ENCODE measurements around the gene MTRFR.

The MTRFR gene

GRCh38 chr12:123286652-123287373, 53.6 kb downstream of the MTRFR start:
- TF ChIP-seq ESRRG (CRISPR knock-in tag; IDR thresholded peaks at IDR 0.05) (no peak), ISL1 (CRISPR knock-in tag; IDR thresholded peaks at IDR 0.05) (no peak), ZNF70 (CRISPR knock-in tag; IDR thresholded peaks at IDR 0.05) (no peak), ZC3H10 (CRISPR knock-in tag; IDR thresholded peaks at IDR 0.05) (no peak), ZFP3 (CRISPR knock-in tag; IDR thresholded peaks at IDR 0.05) (no peak), ARNTL (CRISPR knock-in tag; IDR thresholded peaks at IDR 0.05; ENCODE audit: borderline replicate concordance, low read depth) (no peak), TCF4 (CRISPR knock-in tag; IDR thresholded peaks at IDR 0.05; ENCODE audit: borderline replicate concordance) (no peak)
- TF ChIP-seq, protein P1, sequence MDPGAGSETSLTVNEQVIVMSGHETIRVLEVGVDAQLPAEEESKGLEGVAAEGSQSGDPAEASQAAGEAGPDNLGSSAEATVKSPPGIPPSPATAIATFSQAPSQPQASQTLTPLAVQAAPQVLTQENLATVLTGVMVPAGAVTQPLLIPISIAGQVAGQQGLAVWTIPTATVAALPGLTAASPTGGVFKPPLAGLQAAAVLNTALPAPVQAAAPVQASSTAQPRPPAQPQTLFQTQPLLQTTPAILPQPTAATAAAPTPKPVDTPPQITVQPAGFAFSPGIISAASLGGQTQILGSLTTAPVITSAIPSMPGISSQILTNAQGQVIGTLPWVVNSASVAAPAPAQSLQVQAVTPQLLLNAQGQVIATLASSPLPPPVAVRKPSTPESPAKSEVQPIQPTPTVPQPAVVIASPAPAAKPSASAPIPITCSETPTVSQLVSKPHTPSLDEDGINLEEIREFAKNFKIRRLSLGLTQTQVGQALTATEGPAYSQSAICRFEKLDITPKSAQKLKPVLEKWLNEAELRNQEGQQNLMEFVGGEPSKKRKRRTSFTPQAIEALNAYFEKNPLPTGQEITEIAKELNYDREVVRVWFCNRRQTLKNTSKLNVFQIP (CRISPR knock-in tag; IDR thresholded peaks at IDR 0.05; ENCODE audit: borderline replicate concordance, low read depth), result no peak

GRCh38 chr12:123288751-123289346, 55.6 kb downstream of the MTRFR start:
- no peak for ATAC-seq
- TF ChIP-seq ESRRG (CRISPR knock-in tag; IDR thresholded peaks at IDR 0.05) (no peak), GLIS3 (CRISPR knock-in tag; IDR thresholded peaks at IDR 0.05) (no peak), RARB (CRISPR knock-in tag; IDR thresholded peaks at IDR 0.05) (no peak), CSDC2 (CRISPR knock-in tag; IDR thresholded peaks at IDR 0.05) (no peak), TSHZ2 (CRISPR knock-in tag; IDR thresholded peaks at IDR 0.05) (no peak), OSR1 (CRISPR knock-in tag; IDR thresholded peaks at IDR 0.05) (no peak)
- TF ChIP-seq, protein P2, sequence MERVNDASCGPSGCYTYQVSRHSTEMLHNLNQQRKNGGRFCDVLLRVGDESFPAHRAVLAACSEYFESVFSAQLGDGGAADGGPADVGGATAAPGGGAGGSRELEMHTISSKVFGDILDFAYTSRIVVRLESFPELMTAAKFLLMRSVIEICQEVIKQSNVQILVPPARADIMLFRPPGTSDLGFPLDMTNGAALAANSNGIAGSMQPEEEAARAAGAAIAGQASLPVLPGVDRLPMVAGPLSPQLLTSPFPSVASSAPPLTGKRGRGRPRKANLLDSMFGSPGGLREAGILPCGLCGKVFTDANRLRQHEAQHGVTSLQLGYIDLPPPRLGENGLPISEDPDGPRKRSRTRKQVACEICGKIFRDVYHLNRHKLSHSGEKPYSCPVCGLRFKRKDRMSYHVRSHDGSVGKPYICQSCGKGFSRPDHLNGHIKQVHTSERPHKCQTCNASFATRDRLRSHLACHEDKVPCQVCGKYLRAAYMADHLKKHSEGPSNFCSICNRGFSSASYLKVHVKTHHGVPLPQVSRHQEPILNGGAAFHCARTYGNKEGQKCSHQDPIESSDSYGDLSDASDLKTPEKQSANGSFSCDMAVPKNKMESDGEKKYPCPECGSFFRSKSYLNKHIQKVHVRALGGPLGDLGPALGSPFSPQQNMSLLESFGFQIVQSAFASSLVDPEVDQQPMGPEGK (CRISPR knock-in tag; IDR thresholded peaks at IDR 0.05; ENCODE audit: borderline replicate concordance), result no peak

More at GRCh38 chr12:123286652-123287373, 53.6 kb downstream of the MTRFR start:
- ATAC-seq, result peak; percentile 23; the same call in 2 of the 3 replicates

- TF ChIP-seq ZFP3 (CRISPR knock-in tag; IDR thresholded peaks at IDR 0.05) (no peak), RARB (CRISPR knock-in tag; IDR thresholded peaks at IDR 0.05) (no peak), GLIS3 (CRISPR knock-in tag; IDR thresholded peaks at IDR 0.05) (no peak), ZNF565 (CRISPR knock-in tag; conservative IDR thresholded peaks at IDR 0.05; ENCODE audit: low read depth) (no peak), TOX (CRISPR knock-in tag; IDR thresholded peaks at IDR 0.05; ENCODE audit: borderline replicate concordance) (no peak), OSR1 (CRISPR knock-in tag; IDR thresholded peaks at IDR 0.05) (no peak), ESRRG (CRISPR knock-in tag; IDR thresholded peaks at IDR 0.05) (no peak), CSRNP3 (CRISPR knock-in tag; IDR thresholded peaks at IDR 0.05) (no peak), ZNF8 (CRISPR knock-in tag; IDR thresholded peaks at IDR 0.05) (no peak), ZFP30 (CRISPR knock-in tag; IDR thresholded peaks at IDR 0.05) (no peak), ZNF70 (CRISPR knock-in tag; IDR thresholded peaks at IDR 0.05) (no peak), TSHZ2 (CRISPR knock-in tag; IDR thresholded peaks at IDR 0.05) (no peak), CSDC2 (CRISPR knock-in tag; IDR thresholded peaks at IDR 0.05) (no peak), ISL1 (CRISPR knock-in tag; IDR thresholded peaks at IDR 0.05) (no peak), TCF4 (CRISPR knock-in tag; IDR thresholded peaks at IDR 0.05; ENCODE audit: borderline replicate concordance) (no peak), ARNTL (CRISPR knock-in tag; IDR thresholded peaks at IDR 0.05; ENCODE audit: borderline replicate concordance, low read depth) (no peak), SNAI2 (CRISPR knock-in tag; IDR thresholded peaks at IDR 0.05) (no peak)
- TF ChIP-seq, protein P2 (CRISPR knock-in tag; IDR thresholded peaks at IDR 0.05; ENCODE audit: borderline replicate concordance), result no peak
- no peak for ATAC-seq
Measured at GRCh38 chr12:123289911-123290310, 56.7 kb downstream of the MTRFR start.

All from SK-N-SH treated with all-trans-retinoic acid at 6 μM for 48 hours (cell line).